GM13976 (cell line): Measurements from ENCODE around the gene CHTF18.
"Not testable (repeated sequence)": the region's sequence is repeated elsewhere in the genome, so short reads cannot be mapped to it uniquely, and the experiment has no call there.

ENCODE experiments used
- DNase-seq: peaks from one replicate; pipeline ENCODE4 v3.0.0; 2012; ENCODE audit warnings: low spot score
- CTCF ChIP-seq: IDR thresholded peaks from 2 replicates; pipeline ENCODE4 v1.5.1; 2012; ENCODE audit warnings: borderline replicate concordance, mild to moderate bottlenecking; ENCODE audit not compliant: insufficient read depth; ENCODE audit errors: extremely low read depth, missing control alignments, control extremely low read depth
- in situ Hi-C: fragments of 300-500 bp; cut with MboI; formaldehyde crosslinking; loops from one replicate; pipeline ENCODE4 v1.12.0; 2022; ENCODE audit warnings: low sequenced_read_pairs, mixed read lengths, inconsistent platforms; ENCODE audit not compliant: unreplicated experiment

CHTF18 gene

DNA sequence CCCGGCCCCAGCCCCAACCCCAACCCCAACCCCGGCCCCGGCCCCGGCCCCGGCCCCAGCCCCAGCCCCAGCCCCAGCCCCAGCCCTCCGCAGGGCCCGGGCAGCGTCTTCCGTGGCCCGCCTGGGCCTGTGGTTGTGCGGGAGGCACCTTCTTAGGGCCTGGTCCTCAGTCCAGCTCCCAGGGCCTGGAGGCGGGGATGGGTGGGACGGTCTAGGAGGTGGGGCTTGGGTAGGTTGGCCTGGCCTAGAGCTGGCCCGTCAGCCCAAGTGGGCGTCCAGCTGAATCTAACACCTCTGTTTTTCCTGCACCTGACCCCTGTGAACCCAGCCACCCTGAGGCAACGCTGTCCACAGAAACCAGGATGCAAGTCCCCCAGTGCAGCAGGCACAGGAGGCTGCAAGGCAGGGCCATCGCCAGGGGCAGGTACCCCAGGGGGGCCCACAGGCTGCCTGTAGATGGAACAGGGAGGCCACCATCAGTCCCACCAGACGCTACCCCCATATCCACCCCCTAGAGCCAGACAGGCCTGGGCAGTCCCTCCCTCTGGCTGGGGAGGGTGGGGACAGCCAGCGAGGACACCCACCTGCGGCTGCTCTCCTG, 19.1 kb upstream of the CHTF18 start:
- in situ Hi-C loops, result no loop called here
- no peak for TF ChIP-seq CTCF
- no peak for DNase-seq

DNA sequence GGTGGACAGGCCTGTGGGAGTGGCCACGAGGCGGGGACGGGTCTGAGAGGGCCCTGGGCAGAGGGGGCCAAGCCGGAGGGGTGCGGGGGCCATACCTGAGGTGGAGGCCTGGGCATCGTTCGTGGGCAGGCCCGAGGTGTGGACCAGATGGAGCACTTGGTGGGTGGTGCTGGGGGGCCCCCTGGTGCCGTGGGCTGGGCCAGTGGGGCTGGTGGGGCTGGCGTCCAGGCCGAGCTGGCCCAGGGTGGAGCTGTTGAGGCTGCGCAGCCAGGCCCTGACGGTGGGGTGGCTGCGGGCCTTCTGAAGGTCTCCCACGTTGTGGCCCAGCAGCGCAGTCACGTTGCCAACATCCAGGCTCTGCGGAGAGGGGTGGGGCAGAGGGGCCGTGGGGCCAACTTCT, 18.5 kb upstream of the CHTF18 start:
- TF ChIP-seq CTCF, result no peak
- DNase-seq, result no peak
- in situ Hi-C loops, result no loop called here

GRCh38 chr16:770411-770810, 18.0 kb upstream of the CHTF18 start:
- DNase-seq, result no peak
- in situ Hi-C loops, result no loop called here
- no peak for TF ChIP-seq CTCF

DNA sequence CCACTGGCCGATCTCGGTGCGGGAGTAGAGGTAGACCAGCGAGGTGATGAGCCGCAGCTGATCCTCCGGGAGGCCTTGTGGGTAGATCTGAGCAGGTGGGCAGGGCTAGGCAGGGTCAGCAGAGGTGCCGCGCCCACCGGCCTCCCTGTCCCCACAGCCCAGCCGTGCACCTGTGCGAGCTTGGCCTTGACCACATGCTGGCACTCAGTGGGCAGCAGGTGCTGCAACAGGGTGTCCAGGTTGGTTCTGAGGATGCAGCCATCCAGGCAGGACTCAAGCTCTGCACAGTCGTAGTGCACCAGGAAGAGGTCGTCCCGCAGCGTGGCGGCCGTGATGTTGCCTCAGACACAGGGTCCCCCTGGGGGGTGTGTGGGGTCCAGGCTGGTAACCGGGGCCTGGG, 15.5 kb upstream of the CHTF18 start:
- in situ Hi-C loops, result no loop called here
- no peak for TF ChIP-seq CTCF
- no peak for DNase-seq

DNA sequence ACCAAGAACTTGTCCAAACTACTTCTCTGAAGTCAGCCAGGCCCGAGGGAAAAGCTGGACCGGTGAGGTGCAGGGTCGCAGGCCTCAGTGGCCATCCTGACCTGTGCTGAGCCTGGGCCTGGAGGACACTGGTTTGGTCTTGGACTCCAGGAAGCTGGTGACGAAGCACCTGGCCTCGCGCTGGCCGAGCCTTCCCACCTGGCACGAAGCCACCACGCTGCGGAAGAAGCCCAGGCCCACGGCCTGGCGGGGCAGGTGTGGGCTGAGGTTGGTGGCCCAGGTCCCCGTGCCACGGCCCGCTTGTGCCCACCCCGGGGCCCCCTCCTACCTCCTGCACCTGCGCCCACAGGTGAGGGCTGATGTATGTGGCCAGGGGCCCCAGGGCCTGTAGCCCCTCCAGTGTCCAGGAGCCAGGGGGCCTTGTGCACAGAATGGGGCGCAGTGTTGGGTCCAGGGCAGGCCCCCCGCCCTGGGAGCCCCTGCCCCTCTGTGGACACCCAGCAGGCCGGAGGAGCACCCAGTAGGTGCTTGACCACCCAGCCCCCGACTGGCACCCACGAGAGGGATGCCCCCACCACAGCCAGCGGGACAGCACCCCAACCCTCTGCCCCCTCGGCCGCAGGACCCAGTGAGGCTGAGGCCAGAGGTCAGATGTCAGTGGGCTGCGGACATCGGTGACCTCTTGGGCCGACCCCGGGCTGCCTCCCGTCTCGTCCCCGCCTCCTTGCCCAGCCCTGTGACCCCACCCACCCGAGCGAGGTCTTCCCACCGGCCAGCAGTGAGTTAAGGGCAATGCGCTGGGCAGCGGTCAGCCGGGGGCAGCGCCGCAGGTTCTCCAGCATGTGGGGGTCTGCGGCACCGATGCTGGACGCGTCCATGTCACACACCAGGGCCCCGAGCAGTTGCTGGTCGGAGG, 14.1 kb upstream of the CHTF18 start:
- DNase-seq, result no peak
- in situ Hi-C loops, result no loop called here
- TF ChIP-seq CTCF, result no peak

- no peak for DNase-seq
- in situ Hi-C loops, result no loop called here
- no peak for TF ChIP-seq CTCF
Measured at GRCh38 chr16:775236-775796, 13.1 kb upstream of the CHTF18 start.

GRCh38 chr16:776298-776697, 12.1 kb upstream of the CHTF18 start:
- DNase-seq, in situ Hi-C loops: not testable (repeated sequence)
